8988T (cell line): ENCODE results near the gene ZNF133.
"Not testable (repeated sequence)": the region's sequence is repeated elsewhere in the genome, so short reads cannot be mapped to it uniquely, and the experiment has no call there.

Experiments used
- DNase-seq: peaks from one replicate; pipeline ENCODE4 v3.0.0; 2011

Gene ZNF133

DNA sequence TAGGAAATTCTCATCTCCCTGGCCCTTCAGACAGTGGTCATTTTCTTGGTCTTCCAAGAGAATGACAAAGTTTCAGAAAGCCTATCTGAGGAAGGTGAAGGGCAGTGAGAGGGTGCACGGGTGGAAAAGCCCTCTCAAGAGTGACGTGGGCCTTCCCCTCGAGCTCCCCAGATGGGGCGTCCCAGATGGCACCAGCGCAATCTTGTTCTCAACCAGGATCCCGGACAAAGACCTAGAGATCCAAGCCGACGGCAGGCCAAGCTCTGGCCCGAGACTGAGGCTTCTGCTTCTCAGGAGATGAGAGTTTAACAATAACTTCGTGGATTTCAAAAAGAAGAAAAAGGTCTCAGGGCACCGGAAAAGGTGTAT is 797 bp upstream of the ZNF133 start:
- no peak for DNase-seq

DNA sequence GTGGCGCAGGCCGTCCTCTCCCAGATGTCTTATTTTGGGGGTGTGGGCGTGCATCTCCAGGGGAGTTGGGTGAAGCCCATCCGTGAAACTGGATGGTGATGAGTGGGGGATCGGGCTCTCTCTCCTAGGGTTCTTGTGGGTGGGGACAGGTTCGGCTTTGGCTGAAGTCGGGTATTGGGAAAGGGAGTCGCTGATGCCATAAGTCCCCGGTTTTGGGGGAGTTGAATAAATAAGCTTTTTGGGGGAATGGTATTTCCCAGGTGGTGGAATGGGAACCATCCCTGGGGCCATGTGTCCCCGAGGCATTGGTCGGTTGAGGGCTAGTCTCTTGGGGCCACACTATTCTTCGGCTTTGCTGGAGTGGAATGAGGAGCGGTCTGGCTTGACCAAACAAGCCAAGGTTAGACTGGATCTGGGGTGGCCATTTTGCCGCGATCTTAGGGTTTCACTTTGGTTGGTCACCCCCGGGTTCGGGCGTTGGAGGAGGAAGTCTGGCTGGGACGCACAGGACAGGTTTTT is 481 bp downstream of the ZNF133 start:
- DNase-seq, result no peak

DNA sequence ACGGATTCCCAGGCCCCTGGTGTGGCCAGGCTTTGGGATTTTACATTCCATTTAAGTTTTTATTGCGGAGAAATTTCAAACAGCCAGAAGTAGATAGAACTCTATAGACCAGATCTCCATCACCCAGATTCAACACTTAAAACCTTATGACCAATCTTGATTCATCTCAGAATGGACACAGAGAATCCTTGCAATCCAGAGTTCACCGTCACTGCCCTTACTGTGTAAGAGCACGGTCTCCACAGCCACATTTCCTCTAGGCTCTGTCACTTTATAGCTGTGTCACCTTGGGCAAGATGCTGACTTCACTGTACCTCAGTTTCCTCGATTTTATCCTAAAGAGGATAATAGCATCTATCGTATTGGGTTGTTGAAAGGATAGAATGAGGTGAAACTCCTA is 979 bp downstream of the ZNF133 start:
- no peak for DNase-seq

DNA sequence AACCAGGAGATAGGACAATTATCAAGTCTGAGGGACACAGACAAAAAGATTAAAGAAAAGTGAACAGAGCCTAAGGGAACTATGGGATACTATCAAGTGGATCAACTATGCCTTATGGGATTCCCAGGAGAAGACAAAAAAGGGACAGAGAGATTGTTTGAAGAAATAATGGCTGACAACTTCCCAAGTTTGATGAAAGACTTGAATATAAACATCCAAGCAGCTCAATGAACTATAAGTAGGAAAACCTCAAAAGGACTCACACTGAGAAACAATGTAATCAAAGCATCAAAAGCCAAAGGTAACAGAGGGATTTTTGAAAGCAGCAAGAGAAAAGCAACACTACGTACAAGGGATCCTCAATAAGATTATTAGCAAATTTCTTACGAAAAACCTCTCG is 11.0 kb downstream of the ZNF133 start:
- no peak for DNase-seq

DNA sequence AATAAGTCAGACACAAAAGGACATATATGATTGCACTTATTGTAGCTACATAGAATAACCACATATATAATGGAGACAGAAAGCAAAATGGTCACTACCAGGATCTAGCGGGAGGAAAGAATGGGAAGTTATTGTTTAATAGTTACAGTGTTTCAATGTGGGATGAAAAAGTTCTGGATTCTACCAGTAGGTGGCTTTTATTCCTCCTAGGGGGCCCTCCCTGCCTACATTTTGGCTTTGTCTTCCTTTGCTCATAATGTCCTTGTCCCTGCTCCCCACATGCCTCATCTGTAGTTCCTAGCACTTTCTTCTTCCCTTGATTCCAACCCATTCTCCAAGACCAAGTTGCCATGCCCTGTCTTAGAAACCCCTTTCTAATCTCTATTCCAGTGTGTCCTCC is 16.3 kb downstream of the ZNF133 start:
- DNase-seq, result no peak

DNA sequence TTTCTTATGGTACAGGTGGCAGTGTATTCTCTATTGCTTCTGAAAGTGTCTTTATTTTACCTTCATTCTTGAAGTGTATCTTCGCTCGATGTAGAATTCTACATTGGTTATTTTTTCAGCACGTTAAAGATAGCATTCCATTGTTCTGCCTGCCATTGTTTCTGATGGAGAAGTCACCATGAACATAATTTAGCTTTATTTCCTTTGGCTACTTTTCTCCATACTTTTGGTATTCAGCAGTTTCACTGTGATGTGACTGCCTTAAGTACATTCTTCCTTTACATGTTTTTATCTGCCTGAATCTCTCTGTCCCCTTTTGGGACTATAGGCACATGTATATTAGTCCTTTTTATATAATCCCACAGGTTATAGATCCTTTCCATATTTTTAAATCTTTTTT is 19.0 kb downstream of the ZNF133 start:
- no peak for DNase-seq

DNA sequence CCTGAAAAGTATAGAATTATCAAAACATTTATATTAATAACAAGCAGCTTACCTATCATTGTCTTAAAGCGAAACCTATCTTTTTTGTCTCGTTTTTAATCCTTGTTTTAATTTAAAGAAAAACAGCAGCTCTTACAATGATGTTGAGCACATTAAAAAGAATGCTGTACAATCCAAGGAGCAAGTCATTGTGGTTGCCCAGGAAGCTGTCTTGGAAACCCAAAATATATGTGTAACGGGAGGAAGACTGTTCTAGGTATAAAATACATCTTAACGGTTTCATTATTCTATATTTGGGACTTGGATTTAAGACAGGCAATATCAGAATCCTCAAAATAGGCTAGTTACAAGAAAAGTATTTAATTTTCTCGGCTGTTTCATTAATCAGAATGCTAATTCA is 21.7 kb downstream of the ZNF133 start:
- DNase-seq, result no peak

DNA sequence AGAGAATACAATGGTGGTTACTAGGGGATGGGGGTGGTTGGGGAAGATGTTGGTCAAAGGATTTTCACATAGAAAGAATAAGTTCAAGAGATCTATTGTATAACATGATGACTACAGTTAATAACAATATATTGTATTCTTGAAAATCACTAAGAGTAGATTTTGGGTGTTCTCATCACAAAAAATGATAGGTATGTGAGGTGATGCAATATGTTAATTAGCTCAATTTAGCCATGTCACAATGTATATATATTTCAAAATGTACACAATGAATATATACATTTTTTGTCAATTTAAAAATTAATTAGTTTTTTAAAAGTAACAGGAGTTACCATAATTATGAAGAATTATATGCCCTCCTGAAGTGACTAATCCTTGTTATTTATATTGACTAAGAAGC is 22.3 kb downstream of the ZNF133 start:
- no peak for DNase-seq

DNA sequence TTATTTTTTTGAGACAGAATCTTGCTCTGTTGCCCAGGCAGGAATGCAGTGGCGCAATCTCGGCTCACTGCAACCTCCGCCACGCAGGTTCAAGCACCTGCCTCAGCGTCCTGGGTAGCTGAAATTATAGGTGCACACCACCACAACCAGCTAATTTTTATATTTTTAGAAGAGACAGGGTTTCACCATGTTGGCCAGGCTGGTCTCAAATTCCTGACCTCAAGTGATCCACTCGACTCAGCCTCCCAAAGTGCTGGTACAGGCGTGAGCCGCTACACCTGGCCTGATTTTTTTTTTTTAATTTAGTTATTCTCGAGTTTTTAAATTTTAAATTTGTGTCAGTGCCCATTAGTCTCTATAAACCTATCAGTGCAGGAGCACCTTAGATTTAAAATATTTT is 24.4 kb downstream of the ZNF133 start:
- no peak for DNase-seq

DNA sequence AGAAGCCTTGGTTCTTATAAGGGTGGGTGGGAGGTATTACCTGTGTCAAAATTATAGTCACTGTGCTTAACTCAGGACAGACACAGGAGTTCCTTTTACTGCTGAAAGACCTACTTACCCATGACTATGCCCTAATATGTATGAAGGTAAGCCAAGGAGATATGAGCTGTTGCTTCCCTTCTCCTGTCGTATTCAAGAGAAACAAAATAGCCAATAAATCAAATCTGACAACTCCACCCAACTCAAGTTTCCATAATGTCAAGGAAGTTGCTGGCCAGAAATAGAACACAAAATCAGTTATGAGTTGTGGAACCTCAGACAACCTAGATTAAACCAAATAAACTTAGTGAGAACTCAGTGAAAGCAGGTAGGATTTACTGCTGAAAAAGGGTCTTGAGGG is 25.1 kb downstream of the ZNF133 start:
- DNase-seq, result no peak

DNA sequence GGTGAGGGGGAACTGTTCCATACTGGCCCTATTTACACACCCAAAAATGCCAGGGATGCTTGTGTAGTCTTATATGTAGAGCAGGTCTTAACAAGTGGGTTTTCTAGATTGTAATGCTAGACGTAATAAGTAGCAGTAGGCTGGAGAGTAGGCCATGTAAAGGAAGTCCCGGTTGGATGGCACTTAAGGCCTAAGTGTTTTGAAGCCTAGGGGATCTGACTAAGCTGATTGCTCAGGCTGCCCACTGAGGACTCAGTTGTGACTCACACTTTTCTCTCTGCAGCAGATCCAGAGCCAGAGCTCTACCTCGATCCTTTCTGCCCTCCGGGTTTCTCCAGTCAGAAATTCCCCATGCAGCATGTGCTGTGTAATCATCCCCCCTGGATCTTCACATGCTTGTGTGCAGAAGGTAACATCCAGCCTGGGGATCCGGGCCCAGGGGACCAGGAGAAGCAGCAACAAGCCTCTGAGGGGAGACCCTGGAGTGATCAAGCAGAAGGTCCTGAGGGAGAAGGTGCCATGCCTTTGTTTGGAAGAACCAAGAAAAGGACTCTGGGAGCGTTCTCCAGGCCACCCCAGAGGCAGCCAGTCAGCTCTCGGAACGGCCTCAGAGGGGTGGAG is 26.6 kb downstream of the ZNF133 start:
- DNase-seq, result peak; percentile 48

DNA sequence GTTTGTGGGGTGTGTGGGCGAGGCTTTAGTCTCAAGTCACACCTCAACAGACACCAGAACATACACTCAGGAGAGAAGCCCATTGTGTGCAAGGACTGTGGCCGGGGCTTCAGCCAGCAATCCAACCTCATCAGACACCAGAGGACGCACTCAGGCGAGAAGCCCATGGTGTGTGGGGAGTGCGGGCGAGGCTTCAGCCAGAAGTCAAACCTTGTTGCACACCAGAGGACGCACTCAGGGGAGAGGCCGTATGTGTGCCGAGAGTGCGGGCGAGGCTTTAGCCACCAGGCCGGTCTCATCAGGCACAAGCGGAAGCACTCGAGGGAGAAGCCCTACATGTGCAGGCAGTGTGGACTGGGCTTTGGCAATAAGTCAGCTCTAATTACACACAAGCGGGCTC is 27.8 kb downstream of the ZNF133 start:
- DNase-seq, result no peak

DNA sequence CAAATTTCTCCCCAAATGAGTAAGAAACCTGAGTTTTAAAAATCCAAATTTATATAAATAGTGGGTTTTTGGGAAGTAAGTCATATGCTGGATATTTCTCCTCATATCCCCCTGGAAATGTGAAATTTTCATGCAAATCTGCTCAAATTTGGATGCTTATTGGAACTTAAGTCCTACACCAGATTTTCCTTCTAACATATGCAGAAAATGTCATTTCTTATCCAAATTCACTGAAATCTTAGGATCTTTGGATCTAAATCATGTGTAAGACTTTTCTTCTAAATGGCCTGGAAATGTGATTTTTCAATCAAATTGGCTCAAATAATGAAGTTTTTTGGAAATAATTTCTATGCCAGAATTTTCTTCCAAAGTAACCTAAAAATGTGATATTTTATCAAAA is 33.0 kb downstream of the ZNF133 start:
- no peak for DNase-seq

DNA sequence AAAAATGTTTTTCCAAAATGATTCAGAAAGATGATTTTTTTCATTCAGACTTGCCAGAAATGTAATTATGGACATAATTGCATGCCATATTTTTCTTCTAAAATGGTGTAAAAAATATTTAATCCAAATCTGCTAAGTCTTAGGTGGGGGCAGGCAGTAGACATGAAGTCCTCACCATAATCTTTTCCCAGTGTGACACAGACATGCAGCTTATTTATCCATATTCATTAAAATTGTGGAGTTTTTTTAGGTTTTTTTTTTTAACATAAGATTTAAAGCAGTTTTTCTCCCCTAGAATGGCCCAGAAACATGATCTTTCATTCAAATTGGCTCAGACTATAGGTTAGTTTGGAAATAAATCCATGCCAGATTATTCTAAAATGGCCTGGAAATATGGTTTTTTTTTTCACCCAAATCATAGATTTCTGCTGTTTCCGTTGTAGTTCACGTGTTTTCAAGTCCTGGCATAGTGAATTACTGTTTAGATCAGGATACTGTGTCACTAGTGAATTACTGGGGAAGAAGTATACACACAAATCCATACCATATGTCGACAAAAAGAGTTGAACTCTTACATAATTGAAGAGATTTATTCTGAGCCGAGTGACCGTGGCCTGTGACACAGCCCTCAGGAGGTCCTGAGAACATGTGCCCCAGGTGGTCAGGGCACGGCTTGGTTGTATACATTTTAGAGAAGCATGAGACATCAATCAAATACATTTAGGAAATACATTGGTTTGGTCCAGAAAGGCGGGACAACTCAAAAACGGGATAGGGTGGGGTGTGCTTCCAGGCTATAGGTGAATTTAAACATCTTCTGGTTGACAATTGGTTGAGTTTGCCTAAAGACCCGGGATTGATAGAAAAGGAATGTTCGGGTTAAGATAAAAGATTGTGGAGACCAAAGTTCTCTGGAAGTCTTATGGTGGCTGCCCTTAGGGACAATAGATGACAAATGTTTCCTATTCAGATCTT is 33.9 kb downstream of the ZNF133 start:
- no peak for DNase-seq

DNA sequence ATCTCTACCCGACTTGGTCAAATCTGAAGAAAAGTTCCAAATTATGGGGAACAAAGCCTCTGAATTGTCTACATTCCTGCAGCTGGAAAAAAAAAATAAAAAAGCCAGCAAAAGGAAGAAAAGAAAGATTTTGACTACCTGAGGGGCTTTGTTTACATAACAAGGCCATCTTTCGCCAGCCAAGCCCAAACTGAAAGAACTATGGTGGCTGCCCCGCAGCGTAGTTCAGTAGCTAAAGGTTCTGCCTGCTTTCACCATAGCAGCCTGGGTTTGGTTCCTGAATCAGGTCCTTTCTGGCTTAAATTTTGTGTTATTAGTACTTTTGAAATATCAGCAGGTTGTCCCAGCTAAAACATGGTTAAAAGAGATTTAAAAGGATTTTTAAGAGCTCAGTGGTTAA is 35.4 kb downstream of the ZNF133 start:
- no peak for DNase-seq

DNA sequence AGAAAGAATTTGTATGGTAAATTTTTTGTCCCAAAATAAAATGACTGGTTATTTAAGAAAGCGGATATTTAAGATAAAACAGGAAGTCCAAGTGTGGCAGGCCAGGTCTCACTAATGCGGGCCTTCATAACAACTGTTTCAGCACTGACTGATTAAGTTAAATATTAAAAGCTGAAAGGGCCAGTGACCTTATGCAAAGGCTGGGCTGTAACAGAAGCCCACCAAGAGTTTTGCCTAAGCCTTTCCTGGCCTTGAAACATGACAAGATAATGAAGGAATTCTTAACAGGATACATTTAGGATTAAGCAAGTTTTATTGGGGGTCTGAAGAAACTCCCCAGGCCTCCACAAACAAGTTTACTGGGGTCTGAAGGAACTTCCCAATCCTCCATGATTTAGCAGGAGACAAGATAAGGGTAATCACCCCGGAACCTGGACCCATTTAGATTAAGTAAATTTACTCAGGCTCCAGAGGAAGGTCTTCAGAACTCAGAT is 36.3 kb downstream of the ZNF133 start:
- DNase-seq, result no peak

DNA sequence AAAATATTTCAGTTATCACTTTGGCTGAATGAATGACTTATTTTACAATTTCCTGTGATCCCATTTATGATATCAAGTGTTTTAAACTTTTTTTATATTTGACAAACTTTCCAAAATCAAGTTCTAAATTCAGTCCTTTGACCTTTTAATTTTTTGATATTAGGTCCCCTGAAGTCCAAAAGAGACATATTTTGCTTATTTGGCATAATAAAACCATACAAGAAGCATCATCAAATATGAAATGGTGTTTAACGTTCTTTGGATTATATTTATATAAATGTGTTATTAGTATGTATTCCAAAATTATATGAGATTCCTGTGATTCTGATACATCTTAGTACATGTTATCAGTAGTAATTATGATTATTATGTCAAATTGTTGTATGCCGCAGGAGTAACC is 38.7 kb downstream of the ZNF133 start:
- DNase-seq, result no peak

DNA sequence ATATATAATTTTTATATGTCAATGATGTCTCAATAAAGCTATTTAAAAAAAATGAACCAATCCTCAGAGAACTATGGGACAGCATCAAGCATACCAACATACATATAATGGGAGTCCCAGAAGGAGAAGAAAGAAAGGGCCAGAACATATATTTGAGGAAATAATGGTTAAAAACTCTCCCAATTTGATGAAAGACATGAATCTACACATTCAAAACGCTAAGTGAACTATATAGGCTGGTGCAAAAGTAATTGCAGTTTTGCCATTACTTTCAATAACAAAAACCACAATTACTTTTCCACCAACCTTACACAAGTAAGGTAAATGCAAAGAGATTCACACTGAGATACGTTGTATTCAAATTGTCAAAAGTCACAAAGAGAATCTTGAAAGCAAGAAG is 43.4 kb downstream of the ZNF133 start:
- DNase-seq, result no peak

DNA sequence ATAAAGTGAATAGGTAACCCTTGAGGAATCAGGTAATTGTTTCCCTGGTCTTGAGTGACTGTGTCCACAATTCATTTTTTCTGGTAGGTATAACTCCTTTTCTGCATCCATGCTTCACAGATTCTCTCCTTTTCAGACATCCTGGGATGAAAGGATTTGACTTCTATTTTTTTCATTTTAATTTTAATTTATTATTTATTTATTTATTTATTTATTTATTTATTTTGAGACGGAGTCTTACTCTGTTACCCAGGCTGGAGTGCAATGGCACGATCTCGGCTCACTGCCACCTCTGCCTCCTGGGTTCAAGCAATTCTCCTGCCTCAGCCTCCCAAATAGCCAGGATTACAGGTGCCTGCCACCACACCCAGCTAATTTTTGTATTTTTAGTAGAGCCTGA is 61.4 kb downstream of the ZNF133 start:
- not testable (repeated sequence) for DNase-seq

DNA sequence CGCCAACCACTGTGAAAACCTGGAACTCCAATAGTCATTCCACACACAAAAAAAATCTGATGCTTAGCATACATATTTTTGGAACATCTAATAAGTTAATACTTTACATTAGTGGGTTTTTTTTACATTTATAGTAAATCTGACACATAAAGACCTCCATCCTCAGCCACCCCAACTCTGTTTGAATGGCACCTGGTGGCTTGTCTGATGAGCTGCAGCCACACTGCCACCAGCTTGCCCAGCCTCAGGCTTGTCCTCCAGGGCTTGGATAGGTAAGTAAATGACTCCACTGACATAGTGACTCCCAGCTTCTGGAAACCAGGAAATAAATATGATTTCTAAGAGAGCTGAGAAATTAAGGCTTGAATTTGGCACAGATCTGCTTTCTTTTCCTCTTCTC is 71.5 kb downstream of the ZNF133 start:
- DNase-seq, result no peak

DNA sequence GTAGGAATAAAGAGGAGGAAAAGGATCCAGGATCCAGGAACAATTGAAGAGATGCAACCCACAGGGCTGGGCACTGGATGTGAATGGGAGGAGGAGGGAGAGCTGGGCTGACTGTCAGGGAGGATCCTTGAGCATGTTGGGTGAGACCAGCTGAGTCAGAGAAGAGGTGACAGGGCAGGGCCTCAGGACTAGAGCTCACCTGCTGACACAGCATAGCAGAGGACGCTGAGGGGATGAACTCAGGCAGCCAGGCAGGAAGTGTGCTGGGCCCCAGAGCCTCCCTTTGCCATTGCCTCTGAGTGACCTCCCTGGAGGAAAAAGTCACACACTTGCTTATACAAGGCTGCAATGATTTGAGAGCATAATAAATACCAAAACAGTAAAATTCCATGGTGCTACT is 72.3 kb downstream of the ZNF133 start:
- DNase-seq, result no peak

DNA sequence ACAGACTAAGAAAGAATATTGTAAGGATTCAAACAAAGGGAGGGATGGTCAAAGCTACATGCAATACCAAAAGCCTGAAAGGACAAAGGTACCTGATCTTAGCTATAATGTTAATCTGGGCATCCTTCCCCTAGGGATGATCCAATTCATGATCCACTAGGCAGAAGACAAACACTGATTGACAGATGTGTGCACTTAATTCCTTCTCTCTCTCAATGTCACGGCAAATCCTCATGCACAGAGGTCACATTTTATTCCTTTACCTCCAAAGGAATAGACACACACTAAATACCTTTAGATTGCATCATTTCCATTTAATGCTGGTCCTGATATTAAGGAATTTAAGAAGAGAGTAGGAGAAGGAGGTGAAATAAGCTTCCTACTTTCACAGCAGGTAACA is 73.4 kb downstream of the ZNF133 start:
- no peak for DNase-seq

DNA sequence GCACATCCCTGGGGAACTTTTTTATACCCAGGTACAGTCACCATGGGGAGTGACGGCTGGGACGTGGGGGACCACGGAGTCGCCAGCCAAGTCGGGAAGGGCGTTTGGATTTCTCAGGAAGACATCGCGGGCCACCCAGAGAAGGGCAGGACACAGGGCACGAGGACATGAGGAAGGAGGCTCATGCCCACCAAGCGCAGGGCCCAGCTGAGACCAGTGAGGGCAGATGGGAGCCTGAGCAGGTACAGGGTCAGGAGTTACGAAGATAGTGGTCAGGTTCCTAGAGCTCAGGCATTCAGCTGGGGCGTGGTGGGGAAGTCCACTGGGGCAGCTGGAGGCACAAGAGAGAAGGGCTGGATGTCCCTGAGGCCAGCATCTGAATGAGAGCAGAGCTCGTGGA is 74.6 kb downstream of the ZNF133 start:
- no peak for DNase-seq

DNA sequence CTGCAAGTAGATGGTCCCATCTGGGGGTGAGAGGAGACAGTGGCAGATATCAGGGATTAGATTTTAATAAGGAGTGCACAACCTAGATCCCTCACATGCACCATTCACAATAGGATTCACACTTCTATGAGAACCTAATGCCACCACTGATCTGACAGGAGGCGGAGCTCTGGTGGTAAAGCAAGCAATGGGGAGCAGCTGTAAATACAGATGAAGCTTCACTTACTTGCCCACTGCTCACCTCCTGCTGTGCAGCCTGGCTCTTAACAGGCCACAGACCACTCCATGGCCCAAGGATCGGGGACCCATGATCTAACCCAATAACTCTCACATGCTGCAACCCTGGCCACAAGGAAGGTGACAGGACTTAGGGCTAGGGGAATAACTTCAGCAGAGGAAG is 75.4 kb downstream of the ZNF133 start:
- no peak for DNase-seq
